HG03103 (cell line): Measurements from ENCODE around the gene RNPEPL1.
"Not testable (repeated sequence)": the region's sequence is repeated elsewhere in the genome, so short reads cannot be mapped to it uniquely, and the experiment has no call there.

Source experiments
- ATAC-seq: cut with Tn5 transposase; IDR thresholded peaks from one replicate; pipeline ENCODE4 v1.9.1; 2021; ENCODE audit warnings: low read depth; ENCODE audit not compliant: unreplicated experiment

RNPEPL1 gene, protein sequence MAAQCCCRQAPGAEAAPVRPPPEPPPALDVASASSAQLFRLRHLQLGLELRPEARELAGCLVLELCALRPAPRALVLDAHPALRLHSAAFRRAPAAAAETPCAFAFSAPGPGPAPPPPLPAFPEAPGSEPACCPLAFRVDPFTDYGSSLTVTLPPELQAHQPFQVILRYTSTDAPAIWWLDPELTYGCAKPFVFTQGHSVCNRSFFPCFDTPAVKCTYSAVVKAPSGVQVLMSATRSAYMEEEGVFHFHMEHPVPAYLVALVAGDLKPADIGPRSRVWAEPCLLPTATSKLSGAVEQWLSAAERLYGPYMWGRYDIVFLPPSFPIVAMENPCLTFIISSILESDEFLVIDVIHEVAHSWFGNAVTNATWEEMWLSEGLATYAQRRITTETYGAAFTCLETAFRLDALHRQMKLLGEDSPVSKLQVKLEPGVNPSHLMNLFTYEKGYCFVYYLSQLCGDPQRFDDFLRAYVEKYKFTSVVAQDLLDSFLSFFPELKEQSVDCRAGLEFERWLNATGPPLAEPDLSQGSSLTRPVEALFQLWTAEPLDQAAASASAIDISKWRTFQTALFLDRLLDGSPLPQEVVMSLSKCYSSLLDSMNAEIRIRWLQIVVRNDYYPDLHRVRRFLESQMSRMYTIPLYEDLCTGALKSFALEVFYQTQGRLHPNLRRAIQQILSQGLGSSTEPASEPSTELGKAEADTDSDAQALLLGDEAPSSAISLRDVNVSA

DNA sequence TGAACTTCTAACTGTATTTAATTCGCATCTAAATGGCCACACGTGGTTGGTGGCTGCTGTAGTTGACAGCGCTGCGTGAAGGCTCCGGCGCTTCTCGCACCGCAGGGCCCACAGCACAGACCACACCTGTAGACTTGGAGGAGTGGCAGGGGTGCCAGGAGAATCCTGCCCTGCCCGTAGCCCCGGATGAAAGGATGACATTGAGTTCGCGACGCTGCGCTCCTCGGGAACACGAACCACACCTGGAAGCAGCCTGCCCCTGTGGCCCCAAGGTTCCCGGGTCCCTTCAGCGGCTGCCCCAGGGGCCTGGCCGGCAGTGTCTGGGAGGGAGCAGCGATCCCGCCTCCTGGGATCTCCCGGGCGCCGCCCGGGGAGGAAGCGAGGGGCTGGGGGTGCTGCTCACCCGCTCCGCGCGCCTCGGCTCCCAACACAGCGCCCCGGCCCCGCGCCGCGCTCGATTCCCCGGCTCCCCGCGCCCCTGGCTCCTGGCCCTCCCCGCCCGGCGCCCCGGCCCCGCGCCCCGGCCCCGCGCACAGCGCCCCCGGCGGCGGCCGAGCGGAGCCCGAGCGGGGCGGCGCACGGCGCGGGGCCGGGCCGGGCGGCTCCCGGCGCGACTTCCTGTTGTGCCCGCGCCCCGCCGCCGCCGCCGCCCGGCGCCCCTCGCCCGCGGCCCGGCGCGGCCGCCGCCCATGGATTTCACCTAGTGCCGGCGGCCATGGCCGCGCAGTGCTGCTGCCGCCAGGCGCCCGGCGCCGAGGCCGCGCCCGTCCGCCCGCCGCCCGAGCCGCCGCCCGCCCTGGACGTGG lies at the start of gene RNPEPL1:
RNPEPL1 (plus strand) TSS at position 613 of the 806 bp plus-strand sequence; CDS start at position 716, 103 bp downstream.
- ATAC-seq, result peak; percentile 29

DNA sequence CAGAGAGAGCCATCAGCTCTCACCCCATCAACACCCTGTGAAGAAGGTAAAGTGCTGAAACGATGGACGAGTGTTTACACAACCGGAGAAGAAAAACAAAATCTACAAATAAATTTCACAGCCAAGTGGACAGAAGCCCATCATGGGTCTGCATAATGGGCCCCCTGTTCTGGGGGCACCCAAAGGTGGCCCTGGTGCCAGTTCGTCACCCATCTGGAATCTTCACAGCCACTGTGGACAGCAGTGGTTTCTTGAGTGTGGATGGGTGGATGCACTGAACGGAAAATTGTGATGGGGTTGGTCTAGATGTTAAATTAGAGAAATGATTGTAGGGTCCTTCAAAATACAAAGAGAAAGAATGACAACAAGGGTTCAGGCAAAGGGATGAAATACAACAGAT lies 49.3 kb upstream of the RNPEPL1 start:
- ATAC-seq, result no peak

DNA sequence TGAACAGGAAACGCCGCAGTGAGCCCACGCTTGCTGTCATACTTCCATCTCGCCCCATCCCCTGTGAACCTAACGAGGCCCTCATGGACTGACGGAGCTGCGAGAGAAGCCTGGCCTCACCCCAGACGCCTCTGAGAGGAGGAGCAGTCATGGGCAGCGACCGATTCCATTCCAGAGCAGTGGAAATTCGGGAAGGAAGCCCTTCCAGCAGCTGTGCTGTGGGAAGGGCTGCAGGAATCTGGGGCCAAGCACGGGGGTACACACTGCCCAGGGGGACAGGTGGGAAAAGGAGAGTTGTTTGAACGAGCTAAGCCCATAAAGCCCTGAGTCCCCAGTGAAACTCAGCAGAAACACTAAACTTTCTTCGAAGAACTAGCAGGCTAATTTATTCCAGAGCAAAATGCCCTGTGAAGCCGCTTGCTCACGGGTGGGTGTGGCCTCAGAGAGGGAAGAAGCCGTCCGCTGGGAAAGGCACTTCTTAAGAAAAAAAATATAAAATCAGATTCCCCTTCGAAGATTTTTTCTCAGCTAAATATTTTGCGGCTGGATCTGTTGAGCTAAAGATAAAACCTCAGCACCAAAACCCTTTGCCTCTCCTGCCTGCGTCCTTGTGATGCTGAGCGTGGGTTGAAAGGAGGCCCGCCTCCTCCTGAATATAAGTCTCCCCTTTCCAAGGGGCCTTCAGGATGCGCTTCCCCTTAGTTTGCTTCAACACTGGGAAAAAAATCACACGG lies 48.7 kb upstream of the RNPEPL1 start:
- no peak for ATAC-seq

DNA sequence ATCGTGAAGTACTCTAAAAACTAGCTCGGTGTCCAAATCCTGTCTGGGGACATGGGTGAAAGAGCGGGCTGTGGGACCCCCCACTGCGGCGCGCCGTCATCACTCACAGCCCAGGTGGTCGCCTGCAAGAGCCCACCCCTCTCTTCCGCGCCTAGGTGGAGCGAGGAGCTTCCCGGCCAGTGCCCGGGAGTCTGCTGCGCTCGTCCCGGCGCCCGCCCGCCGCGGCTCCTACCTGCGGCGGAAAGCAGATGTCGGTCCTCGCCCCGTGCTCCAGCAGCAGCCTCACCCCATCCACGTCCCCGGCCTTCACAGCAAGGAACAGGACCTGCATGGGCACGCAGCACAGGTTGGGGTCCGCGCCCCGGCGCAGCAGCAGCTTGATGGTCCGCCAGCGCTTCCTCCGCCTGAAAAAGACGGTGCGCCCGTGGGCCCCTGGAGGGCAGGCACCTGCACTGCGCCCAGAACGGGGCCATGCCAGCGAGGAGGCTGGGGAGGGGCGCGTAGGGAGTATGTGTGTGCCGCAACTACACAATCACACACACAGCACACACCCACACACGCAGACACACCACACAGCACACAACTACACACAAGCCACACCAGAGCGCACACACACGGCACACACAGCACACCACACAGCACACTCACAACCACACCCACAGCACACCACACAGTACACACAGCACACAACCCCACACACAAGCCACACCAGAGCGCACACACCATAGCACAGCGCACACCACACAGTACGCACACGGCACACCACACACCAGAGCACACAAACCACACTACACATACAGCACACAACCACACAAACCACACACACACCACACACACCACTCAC lies 47.9 kb upstream of the RNPEPL1 start:
- ATAC-seq, result no peak

DNA sequence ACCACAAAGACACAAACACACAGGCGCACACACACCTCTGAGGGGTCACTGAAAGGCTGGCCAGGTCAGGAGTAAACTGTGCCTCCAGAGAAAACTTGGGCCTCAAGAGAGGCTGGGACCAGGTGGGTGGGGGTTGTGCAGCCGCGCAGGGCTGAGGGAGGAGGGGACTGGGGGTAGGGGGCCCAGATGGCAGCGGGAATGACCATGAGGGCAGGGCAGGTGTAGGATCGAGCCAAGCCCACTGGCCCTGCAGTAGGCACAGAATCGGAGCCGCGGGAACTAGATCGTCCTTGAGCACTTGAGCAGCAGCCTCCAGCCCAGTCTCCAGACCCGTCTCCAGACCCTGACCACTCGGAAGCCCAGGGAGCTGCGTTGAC lies 47.3 kb upstream of the RNPEPL1 start:
- ATAC-seq, result no peak

DNA sequence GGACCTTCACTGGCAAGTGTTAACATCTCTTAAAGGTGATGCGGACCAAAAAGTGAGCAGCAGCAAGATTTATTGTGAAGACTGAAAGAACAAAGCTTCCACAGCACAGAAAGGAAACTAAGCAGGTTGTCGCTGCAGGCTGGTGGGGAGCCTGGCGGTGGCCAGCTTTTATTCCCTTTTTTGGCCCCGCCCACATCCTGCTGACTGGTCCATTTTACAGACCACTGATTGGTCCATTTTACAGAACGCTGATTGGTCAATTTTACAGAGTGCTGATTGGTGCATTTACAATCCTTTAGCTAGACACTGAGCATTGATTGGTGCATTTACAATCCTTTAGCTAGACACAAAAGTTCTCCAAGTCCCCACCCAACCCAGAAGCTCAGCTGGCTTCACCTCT lies 46.4 kb upstream of the RNPEPL1 start:
- ATAC-seq, result not testable (repeated sequence)

DNA sequence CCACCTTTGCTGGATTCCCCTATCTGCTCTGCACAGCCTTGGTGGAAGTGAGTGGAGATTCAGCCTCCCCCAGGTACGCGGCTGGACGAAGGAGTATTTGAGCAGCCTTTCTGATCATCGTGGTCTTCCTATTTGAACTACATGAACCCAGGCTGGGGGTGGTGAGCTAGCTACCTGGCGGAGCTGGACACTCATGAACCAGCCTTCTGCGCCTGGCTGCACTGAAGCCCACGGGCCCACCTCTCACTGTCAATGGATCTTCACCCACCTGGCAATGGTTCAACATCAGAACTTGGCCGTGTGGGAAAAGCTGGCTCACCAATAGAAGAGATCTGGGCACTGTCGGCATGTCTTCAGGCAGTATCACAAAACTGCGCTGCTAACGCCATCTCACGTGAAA lies 45.9 kb upstream of the RNPEPL1 start:
- ATAC-seq, result no peak

DNA sequence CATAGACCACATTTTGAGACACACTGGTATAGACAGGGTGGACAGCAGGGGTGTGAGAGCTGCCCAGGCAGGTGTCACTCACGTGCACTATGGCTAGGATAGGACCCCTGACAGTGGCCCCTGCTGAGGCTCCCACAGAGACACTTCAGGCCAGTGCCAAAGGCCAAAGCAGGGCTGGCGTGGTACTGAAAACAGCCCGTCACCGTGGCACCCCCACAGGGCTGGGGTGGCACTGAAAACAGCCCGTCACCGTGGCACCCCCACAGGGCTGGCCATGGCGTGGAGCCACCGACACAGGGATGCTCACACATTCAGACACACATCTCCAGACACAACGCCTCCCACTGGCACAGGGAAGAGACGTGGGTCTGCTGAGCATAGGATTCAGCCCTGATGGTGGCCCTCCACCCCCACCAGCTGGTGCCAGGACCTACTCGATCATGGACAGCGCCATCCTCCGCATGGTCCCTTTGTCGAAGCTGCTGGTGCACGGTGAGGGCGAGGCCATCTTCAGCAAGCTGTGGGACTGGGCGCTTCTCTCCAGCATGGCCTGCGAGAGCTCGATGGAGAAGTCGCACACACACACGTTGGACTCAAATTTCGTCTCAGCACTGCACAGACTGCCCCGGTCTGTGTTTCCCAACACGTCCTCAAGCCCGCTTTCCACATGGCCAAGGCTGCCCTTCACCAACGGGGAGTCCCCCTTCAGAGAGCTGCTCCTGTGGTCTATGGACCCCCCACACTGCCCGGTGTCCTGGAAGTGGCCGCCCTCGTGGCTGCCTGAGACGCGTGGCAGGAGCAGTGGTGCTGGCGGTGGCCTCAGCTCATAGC lies 44.6 kb upstream of the RNPEPL1 start:
- ATAC-seq, result no peak

DNA sequence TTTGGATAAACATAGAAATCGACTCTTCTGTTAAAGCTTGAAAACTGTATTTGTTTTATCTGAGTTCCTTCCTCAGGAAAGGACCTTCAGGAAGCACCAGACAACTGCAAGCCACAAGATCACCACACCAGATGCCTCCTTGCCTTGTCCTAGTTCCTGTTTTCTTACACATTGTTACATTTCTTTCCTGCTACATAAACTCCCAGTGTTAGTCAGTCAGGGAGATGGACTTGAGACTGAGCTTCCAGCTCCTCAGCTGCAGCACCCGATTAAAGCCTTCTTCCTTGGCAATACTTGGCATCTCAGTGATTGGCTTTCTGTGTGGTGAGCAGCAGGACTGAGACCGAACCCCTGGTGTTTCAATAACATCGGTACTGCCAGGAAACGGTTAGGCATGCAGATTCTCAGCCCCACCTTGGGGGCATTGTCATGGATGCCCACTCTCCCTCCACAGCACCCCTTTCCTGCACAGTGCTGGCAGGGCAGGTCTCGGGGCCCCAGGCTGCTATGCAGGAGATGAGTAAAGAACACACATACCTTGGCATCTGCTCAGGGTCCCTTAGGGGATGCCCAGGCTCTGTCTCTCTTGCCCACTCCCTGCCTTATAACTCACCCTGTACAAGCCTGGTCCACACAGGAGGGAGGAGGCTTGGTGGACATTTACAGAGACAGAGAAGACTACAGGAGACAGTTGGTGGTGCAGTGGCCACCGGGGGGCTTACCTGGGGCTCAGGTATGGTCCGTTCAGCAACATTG lies 43.1 kb upstream of the RNPEPL1 start:
- no peak for ATAC-seq

DNA sequence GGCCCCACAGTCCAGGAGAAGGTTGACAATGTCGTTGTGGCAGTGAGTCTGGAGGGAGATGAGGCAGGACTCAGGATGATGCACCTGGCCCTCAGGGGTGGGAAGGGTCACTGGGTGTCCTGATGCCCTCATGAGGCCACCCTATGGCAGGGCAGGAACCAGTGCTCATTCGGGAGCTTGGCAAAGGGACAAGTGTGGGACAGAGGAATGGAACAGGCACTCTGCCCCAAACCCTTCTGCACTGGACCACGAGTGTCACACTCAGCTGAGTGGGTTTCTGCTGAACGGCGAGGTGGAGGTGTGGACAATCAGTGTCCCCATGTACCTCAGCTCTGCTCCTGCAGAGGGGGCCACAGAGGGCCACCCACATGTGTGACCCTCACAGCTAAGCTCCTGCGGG lies 42.5 kb upstream of the RNPEPL1 start:
- no peak for ATAC-seq

DNA sequence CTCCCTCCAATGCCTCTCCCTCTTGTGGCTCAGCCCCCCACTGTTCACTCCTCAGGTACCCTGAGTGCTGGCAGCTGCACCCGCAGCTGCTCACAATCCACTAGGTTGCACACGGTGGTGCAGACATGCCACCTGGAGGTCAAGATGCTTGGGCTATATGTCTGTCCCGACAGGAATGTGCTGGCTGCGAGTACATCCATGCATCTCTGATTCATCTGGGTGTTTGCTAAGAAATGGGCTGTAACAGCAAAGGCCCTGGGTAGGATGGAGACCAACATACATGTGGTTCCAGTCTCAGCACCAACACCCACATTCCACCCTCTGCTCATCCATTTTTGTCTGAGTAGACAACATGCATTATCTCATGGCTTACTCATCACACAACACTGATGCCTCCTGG lies 41.8 kb upstream of the RNPEPL1 start:
- ATAC-seq, result no peak

DNA sequence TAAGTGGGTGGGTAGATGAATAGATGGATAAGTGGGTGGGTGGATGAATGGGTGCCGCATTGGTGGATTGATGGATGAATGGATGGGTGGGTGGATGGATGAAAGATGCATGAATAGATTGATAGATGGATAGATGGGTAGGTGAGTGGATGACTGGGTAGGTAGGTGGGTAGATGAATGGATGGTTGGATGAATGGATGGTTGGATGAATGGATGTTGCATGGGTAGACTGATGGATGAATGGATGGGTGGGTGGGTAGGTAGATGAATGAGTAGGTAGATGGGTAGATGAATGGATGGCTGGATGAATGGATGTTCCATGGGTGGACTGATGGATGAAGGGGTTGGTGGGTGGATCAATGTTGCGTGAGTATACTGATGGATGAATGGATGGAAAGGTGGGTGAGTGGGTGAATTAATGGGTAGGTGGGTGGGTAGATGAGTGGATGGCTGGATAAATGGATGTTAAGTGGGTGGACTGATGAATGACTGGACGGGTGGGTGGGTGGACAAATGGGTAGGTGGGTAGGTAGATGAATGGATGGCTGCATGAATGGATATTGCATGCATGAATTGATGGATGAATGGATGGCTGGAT lies 41.0 kb upstream of the RNPEPL1 start:
- no peak for ATAC-seq

DNA sequence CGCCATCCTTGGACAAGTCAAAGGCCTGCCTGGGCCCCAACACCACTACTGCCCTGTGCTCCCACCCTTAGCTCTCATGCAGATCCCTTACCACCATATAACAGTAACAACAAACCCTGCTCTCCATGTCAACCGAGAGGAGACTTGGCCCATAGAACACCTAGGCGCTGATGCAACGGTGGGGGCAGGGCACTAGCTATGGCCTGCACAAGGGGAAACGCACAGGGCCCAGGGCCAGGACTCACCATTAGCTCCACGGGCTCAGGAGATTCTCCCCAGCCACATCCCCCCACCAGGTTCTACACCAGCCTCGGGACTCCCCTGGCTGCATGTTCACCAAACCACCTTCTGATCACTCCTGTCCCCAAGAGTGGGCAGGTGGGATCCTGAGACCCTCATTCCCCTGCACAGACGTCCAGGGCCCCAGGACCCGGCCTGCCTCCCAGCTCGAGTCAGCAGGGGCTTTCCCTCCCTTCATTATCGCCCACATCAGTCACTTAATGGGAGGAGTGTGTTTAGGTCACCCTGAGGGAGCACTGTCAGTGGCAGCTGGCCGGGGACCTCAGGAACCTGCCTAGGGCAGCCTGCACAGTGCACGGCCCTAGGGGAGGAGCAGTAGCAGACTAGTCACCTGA lies 39.8 kb upstream of the RNPEPL1 start:
- ATAC-seq, result no peak

DNA sequence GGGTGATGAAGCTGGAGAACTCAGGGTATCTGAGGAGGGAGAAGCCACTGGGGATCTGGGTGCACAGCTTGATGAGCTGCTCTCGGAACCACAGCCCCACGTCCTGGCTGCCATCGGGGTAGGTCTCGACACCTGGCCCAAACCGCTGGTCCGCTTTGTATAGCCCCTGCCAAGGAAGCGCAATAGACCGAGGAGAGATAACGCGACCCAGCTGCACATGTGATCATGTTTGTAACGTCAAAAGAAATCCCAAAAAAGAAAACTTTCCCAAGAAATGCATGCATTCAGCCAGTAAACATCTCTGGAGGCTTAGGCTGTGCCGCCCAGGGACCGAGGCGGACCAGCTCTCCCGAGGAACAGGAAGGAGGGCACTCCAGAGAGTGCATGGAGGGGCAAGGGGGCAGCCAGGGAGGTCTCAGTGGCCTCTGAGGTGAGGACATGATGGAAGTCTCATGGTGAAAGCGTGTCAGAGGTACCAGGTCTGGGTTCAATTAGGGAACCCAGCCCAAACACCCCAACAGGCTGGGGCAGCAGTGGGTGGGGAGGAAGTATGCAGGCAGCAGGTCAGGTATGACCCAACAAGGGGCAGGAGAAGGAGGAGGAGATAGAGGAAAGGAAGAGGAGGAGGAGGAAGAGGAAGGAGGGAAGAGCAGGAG lies 38.8 kb upstream of the RNPEPL1 start:
- no peak for ATAC-seq

DNA sequence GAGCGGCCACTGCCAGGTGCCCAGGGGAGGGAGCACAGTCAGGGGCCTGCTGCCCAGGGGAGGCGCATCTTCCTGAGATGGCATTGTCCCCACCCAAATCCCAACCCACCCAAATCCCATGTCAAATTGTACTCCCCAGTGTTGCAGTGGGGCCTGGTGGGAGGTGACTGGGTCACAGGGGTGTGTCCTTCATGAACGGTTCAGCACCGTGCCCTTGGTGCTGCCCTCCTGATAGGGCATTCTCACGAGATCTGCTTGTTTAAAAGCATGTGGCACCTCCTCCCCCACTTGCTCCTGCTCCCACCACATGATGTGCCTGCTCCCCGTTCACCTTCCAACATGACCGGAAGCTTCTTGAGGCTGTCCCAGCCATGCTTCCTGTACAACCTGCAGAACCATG lies 38.1 kb upstream of the RNPEPL1 start:
- no peak for ATAC-seq

DNA sequence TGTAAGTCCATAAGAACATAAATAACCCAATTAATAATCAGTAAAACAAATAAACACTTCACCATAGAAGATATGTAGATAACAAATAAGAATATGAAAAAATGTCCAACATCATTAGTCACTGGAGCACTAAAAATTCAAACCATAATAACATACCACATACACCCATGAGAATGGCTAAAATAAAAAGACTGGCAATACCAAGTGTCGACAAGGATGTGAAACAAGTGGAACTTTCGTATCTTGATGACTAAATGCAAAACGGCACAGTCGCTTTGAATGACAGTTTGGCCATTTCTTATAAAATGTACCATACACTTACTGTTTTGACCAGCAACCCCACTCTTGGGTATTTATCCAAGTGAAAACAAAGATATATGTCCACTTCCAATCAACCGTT lies 37.2 kb upstream of the RNPEPL1 start:
- ATAC-seq, result no peak
